Measurements from ENCODE around the gene LRCH4.

DNA sequence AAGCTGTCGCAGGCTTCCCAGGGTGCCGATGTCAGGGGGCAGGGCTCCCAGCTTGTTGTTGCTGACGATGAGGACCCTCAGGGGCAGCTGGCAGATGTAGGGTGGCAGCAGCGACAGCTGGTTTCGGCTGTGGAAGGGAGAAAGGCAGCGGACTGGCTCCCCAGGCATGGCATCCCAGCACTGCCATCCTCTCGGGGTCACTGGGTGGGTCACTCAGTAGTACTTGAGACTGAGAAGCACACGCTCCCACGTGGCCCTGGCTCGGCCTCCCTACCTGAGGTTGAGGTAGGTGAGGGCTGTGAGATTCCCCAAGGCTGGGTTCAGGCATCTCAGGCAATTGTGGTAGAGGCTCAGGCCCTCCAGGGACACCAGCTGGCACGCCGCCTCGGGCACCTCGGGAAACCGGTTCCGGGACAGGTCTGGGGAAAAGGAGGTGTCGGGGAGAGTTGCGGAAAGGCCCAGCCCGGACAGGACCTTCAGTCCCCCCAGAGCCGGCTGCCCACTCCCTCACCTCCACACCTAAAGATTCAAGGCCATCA, 3.8 kb downstream of the LRCH4 start:
- TF ChIP-seq EZH2phosphoT487 (IDR thresholded peaks at IDR 0.05; ENCODE audit: borderline replicate concordance, low read length): no peak
- TF ChIP-seq, protein P1, sequence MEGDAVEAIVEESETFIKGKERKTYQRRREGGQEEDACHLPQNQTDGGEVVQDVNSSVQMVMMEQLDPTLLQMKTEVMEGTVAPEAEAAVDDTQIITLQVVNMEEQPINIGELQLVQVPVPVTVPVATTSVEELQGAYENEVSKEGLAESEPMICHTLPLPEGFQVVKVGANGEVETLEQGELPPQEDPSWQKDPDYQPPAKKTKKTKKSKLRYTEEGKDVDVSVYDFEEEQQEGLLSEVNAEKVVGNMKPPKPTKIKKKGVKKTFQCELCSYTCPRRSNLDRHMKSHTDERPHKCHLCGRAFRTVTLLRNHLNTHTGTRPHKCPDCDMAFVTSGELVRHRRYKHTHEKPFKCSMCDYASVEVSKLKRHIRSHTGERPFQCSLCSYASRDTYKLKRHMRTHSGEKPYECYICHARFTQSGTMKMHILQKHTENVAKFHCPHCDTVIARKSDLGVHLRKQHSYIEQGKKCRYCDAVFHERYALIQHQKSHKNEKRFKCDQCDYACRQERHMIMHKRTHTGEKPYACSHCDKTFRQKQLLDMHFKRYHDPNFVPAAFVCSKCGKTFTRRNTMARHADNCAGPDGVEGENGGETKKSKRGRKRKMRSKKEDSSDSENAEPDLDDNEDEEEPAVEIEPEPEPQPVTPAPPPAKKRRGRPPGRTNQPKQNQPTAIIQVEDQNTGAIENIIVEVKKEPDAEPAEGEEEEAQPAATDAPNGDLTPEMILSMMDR (IDR thresholded peaks at IDR 0.05; ENCODE audit: low read depth, low read length, poor library complexity, severe bottlenecking): no peak
